GM21360 (cell line): Measurements from ENCODE around the gene KIF26B.
A peak's percentile ranks its signal among the peaks of the same experiment; 100 is the strongest.

Experiments used
- ATAC-seq: cut with Tn5 transposase; IDR thresholded peaks from one replicate; pipeline ENCODE4 v1.9.1; 2021; ENCODE audit warnings: mild to moderate bottlenecking, moderate library complexity; ENCODE audit not compliant: unreplicated experiment

KIF26B gene

GRCh38 chr1:245270972-245271371, 116.2 kb downstream of the KIF26B start:
- ATAC-seq: no peak

- ATAC-seq: no peak
Measured at GRCh38 chr1:245272676-245273075, 117.9 kb downstream of the KIF26B start.

GRCh38 chr1:245276445-245276844, 121.7 kb downstream of the KIF26B start:
- no peak for ATAC-seq

GRCh38 chr1:245277276-245277675, 122.5 kb downstream of the KIF26B start:
- ATAC-seq: no peak

GRCh38 chr1:245278846-245279245, 124.1 kb downstream of the KIF26B start:
- no peak for ATAC-seq

- ATAC-seq: no peak
Measured at GRCh38 chr1:245279346-245279745, 124.6 kb downstream of the KIF26B start.

- ATAC-seq: no peak
Measured at GRCh38 chr1:245283001-245283400, 128.2 kb downstream of the KIF26B start.

- ATAC-seq: no peak
Measured at GRCh38 chr1:245285168-245285567, 130.4 kb downstream of the KIF26B start.

GRCh38 chr1:245288796-245289195, 134.0 kb downstream of the KIF26B start:
- no peak for ATAC-seq

GRCh38 chr1:245290836-245291235, 136.1 kb downstream of the KIF26B start:
- ATAC-seq: no peak

GRCh38 chr1:245291351-245291750, 136.6 kb downstream of the KIF26B start:
- ATAC-seq: no peak

- ATAC-seq: no peak
Measured at GRCh38 chr1:245292141-245292540, 137.4 kb downstream of the KIF26B start.

GRCh38 chr1:245292553-245292952, 137.8 kb downstream of the KIF26B start:
- no peak for ATAC-seq

- no peak for ATAC-seq
Measured at GRCh38 chr1:245294020-245294419, 139.2 kb downstream of the KIF26B start.

- no peak for ATAC-seq
Measured at GRCh38 chr1:245298781-245299180, 144.0 kb downstream of the KIF26B start.

GRCh38 chr1:245301162-245301580, 146.4 kb downstream of the KIF26B start:
- no peak for ATAC-seq

GRCh38 chr1:245301921-245302320, 147.1 kb downstream of the KIF26B start:
- no peak for ATAC-seq

- no peak for ATAC-seq
Measured at GRCh38 chr1:245304698-245305097, 149.9 kb downstream of the KIF26B start.

- ATAC-seq: no peak
Measured at GRCh38 chr1:245306020-245306419, 151.2 kb downstream of the KIF26B start.

GRCh38 chr1:245306628-245307410, 152.0 kb downstream of the KIF26B start:
- no peak for ATAC-seq

- ATAC-seq: peak; percentile 68
Measured at GRCh38 chr1:245310571-245311531, 156.1 kb downstream of the KIF26B start.
